Fibroblast of lung (primary cell): ENCODE results near the gene NR4A2.

Experiments used
- CTCF ChIP-seq, 2 donors: IDR thresholded peaks in 1 of 2; conservative IDR thresholded peaks in 1 of 2; 1 replicate in 1 of 2; 2 replicates in 1 of 2; pipeline ENCODE4 v1.5.1; 2011 to 2012; ENCODE audit warnings: low read length in 2 of 2, control low read depth in 1 of 2, inconsistent platforms in 1 of 2, low read depth in 1 of 2, mild to moderate bottlenecking in 1 of 2
- EZH2 ChIP-seq: IDR thresholded peaks from 2 replicates; pipeline ENCODE4 v1.5.1; 2012; ENCODE audit warnings: low read length, control low read depth, mild to moderate bottlenecking; ENCODE audit errors: missing control alignments

GRCh38 chr2:156326526-156327095 is 5.9 kb downstream of the NR4A2 start:
- TF ChIP-seq CTCF (conservative IDR thresholded peaks at IDR 0.05 in 1 of 2, IDR thresholded peaks at IDR 0.05 in 1 of 2; ENCODE audit: low read depth in 1 of 2, low read length in 2 of 2) (no peak), EZH2 (no peak)
